Smooth muscle cell (in vitro differentiated cells): ENCODE measurements around the gene TMEM117. TPM values are rescaled to one million over a fixed set of nuclear protein-coding genes. Genes with fewer than 3 reads are reported as not detected.
"Not testable (repeated sequence)": the region's sequence is repeated elsewhere in the genome, so short reads cannot be mapped to it uniquely, and the experiment has no call there.

Experiments
- DNase-seq: peaks from one replicate; lab custom pipeline; 2025; ENCODE audit not compliant: unreplicated experiment; lab: John Stamatoyannopoulos, UW
- H2AFZ ChIP-seq: fragments of 200-600 bp; sonication (generic); 2 replicates; pipeline ENCODE4 v1.6.0; 2016; ENCODE audit warnings: antibody characterized with exemption, low read depth, mild to moderate bottlenecking
- H3F3A ChIP-seq: fragments of 200-600 bp; sonication (generic); 2 replicates; pipeline ENCODE4 v1.6.0; 2017; ENCODE audit warnings: antibody characterized with exemption, low read depth
- H3K27ac ChIP-seq: fragments of 200-600 bp; sonication (generic); 2 replicates; pipeline ENCODE4 v1.5.1; 2016; ENCODE audit warnings: low read depth, mild to moderate bottlenecking
- H3K27me3 ChIP-seq: fragments of 200-600 bp; sonication (generic); 2 replicates; pipeline ENCODE4 v1.6.1; 2016; ENCODE audit warnings: low read depth, mild to moderate bottlenecking
- H3K36me3 ChIP-seq: fragments of 200-600 bp; sonication (generic); 2 replicates; pipeline ENCODE4 v1.5.1; 2016; ENCODE audit warnings: low read depth
- H3K4me1 ChIP-seq: fragments of 200-600 bp; sonication (generic); 2 replicates; pipeline ENCODE4 v1.5.1; 2016; ENCODE audit warnings: low read depth
- H3K4me2 ChIP-seq: fragments of 200-600 bp; sonication (generic); 2 replicates; pipeline ENCODE4 v1.6.0; 2016; ENCODE audit warnings: mild to moderate bottlenecking
- H3K4me3 ChIP-seq: fragments of 200-600 bp; sonication (generic); 2 replicates; pipeline ENCODE4 v1.5.1; 2016; ENCODE audit warnings: mild to moderate bottlenecking
- H3K79me2 ChIP-seq: fragments of 200-600 bp; sonication (generic); 2 replicates; pipeline ENCODE4 v1.6.0; 2016; ENCODE audit warnings: low read depth, mild to moderate bottlenecking
- H3K9ac ChIP-seq: fragments of 200-600 bp; sonication (generic); 2 replicates; pipeline ENCODE4 v1.6.0; 2016; ENCODE audit warnings: low read depth
- H3K9me3 ChIP-seq: fragments of 200-600 bp; sonication (generic); replicated peaks from 2 replicates; pipeline ENCODE4 v1.5.1; 2016; ENCODE audit warnings: low read depth
- H4K20me1 ChIP-seq: fragments of 200-600 bp; sonication (generic); 2 replicates; pipeline ENCODE4 v1.6.0; 2016; ENCODE audit warnings: low read depth
- WGBS: methylation state at CpG from one replicate; pipeline ENCODE4 v1.1.7; 2016; ENCODE audit warnings: low lambda C conversion rate; 5-methylcytosine and 5-hydroxymethylcytosine counted together
- polyA plus RNA-seq: library from polyadenylated mRNA; unstranded; fragments of >200 nt; fragmentation: Nextera tagmentation; extraction: Ambion mirVana; gene quantifications from 2 replicates; pipeline ENCODE4 v1.2.1, GENCODE V29; 2016
- total RNA-seq: library from RNA; depleted of rRNA; stranded (reverse); fragments of >200 nt; gene quantifications from 2 replicates; pipeline ENCODE4 v1.2.3, GENCODE V29; 2014
- TF ChIP-seq, protein P1 (sequence below): fragments of 200-600 bp; sonication (generic); IDR thresholded peaks from 2 replicates; pipeline ENCODE4 v1.5.1; 2017; ENCODE audit warnings: borderline replicate concordance, mild to moderate bottlenecking, antibody characterized with exemption; ENCODE audit not compliant: insufficient read depth, poor library complexity, severe bottlenecking

Gene TMEM117
- total and polyA plus RNA-seq, 2 experiments from 2014 or later = 13.0 to 38.9 TPM

GRCh38 chr12:44025499-44025898 lies 189.6 kb downstream of the TMEM117 start:
- no peak overlapping the region for H3K4me3 ChIP-seq
- no peaks in the 10 kb centered on the region for H3K4me1 ChIP-seq
- no peak for DNase-seq
- H3K9ac ChIP-seq = no peak overlapping the region
- H3F3A ChIP-seq = no peaks in the 10 kb centered on the region
- H3K9me3 ChIP-seq = peaks cover 4% of the 10 kb centered on the region
- no peak overlapping the region for H3K27ac ChIP-seq
- H3K36me3 ChIP-seq = no peaks in the 10 kb centered on the region
- no peaks in the 10 kb centered on the region for H4K20me1 ChIP-seq
- H3K79me2 ChIP-seq = no peaks in the 10 kb centered on the region
- H2AFZ ChIP-seq = no peak overlapping the region
- no peak overlapping the region for H3K4me2 ChIP-seq
- no peaks in the 10 kb centered on the region for H3K27me3 ChIP-seq
- 89% methylated on average over 3 of the region's 3 CpGs for WGBS
- TF ChIP-seq, protein P1, sequence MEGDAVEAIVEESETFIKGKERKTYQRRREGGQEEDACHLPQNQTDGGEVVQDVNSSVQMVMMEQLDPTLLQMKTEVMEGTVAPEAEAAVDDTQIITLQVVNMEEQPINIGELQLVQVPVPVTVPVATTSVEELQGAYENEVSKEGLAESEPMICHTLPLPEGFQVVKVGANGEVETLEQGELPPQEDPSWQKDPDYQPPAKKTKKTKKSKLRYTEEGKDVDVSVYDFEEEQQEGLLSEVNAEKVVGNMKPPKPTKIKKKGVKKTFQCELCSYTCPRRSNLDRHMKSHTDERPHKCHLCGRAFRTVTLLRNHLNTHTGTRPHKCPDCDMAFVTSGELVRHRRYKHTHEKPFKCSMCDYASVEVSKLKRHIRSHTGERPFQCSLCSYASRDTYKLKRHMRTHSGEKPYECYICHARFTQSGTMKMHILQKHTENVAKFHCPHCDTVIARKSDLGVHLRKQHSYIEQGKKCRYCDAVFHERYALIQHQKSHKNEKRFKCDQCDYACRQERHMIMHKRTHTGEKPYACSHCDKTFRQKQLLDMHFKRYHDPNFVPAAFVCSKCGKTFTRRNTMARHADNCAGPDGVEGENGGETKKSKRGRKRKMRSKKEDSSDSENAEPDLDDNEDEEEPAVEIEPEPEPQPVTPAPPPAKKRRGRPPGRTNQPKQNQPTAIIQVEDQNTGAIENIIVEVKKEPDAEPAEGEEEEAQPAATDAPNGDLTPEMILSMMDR = no peak

DNA sequence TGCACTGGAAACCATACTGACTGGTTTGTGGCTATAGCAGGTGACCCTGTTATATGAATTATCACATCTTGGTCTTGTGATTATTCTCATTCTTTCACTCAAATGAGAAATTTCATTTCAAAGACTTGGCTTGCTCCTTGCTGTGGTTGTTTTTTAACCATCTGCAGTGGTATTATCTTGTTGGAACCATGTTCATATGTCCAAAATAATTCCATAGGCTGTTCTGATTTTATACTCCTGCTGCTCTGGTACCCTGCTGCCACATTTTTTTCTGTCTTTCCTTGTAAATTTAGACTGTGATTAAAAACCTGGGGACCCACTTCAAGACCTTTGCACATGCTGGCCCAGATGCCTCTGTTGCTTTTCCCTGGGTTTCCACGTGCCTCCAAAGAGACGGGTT lies 190.2 kb downstream of the TMEM117 start:
- Histone ChIP-seq H3K79me2 (no peaks in the 10 kb centered on the region), H3K9ac (no peak overlapping the region), H3K9me3 (peaks cover 4% of the 10 kb centered on the region), H4K20me1 (no peaks in the 10 kb centered on the region), H3K27ac (no peak overlapping the region), H3K27me3 (no peaks in the 10 kb centered on the region), H3K4me3 (no peak overlapping the region), H3F3A (no peaks in the 10 kb centered on the region), H3K4me2 (no peak overlapping the region), H3K4me1 (no peaks in the 10 kb centered on the region), H2AFZ (no peak overlapping the region), H3K36me3 (no peaks in the 10 kb centered on the region)
- TF ChIP-seq, protein P1 = no peak
- WGBS = 93% methylated on average over 2 of the region's 2 CpGs
- DNase-seq = no peak

DNA sequence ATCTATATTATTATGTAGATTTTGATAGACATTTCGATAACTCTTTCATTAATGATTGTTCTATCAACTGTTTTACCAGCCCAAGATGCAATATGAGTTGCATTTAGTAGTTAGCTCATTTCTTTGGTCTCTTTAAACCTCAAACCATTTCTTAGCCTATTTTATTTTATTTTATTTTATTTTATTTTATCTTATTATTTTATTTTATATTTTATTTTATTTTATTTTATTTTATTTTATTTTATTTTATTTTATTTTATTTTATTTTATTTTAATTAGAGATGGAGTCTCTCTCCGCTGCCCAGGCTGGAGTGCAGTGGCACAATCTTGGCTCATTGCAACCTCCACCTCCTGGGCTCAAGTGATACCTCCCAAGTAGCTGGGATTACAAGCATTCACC lies 191.0 kb downstream of the TMEM117 start:
- H3K27ac ChIP-seq, DNase-seq, H3K79me2 ChIP-seq, H3K9ac ChIP-seq, H4K20me1 ChIP-seq, H3K27me3 ChIP-seq, H3F3A ChIP-seq, H3K4me2 ChIP-seq, H2AFZ ChIP-seq, H3K4me3 ChIP-seq, H3K4me1 ChIP-seq, H3K36me3 ChIP-seq, H3K9me3 ChIP-seq: not testable (repeated sequence)
- 98% methylated on average over 2 of the region's 2 CpGs for WGBS

DNA sequence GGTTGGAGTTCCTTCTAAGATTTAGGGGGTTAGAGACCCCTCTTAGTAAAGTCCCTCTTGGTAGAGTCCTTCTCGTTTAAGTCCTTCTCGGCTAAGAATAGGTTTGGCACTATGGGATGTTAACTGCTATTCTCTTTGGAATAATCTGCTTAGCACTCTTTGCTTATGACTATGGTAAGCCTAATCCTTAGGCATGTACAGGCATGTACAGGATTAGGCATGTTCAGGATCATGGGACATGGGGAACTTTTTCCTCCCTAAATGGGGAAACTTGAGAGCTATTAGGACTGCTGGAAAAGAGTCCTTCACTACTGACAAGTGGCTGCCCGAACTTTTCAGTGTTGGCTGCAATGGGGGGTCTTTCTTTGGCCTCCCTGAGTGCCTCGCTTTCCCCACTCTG lies 193.3 kb downstream of the TMEM117 start:
- Histone ChIP-seq H4K20me1 (no peaks in the 10 kb centered on the region), H3K4me2 (no peak overlapping the region), H3K36me3 (no peaks in the 10 kb centered on the region), H3K9ac (no peak overlapping the region), H3K27ac (no peak overlapping the region), H2AFZ (no peak overlapping the region), H3K4me3 (no peak overlapping the region), H3K27me3 (no peaks in the 10 kb centered on the region), H3K9me3 (no peaks in the 10 kb centered on the region), H3K4me1 (no peaks in the 10 kb centered on the region), H3K79me2 (no peaks in the 10 kb centered on the region), H3F3A (no peaks in the 10 kb centered on the region)
- TF ChIP-seq, protein P1 = no peak
- WGBS = 96% methylated on average over 4 of the region's 4 CpGs
- no peak for DNase-seq
